GM21576 (cell line): ENCODE measurements around the gene BRD3.

Experiments used
- ATAC-seq: cut with Tn5 transposase; IDR thresholded peaks from one replicate; pipeline ENCODE4 v1.9.1; 2021; ENCODE audit warnings: mild to moderate bottlenecking, moderate library complexity; ENCODE audit not compliant: unreplicated experiment

Gene BRD3

DNA sequence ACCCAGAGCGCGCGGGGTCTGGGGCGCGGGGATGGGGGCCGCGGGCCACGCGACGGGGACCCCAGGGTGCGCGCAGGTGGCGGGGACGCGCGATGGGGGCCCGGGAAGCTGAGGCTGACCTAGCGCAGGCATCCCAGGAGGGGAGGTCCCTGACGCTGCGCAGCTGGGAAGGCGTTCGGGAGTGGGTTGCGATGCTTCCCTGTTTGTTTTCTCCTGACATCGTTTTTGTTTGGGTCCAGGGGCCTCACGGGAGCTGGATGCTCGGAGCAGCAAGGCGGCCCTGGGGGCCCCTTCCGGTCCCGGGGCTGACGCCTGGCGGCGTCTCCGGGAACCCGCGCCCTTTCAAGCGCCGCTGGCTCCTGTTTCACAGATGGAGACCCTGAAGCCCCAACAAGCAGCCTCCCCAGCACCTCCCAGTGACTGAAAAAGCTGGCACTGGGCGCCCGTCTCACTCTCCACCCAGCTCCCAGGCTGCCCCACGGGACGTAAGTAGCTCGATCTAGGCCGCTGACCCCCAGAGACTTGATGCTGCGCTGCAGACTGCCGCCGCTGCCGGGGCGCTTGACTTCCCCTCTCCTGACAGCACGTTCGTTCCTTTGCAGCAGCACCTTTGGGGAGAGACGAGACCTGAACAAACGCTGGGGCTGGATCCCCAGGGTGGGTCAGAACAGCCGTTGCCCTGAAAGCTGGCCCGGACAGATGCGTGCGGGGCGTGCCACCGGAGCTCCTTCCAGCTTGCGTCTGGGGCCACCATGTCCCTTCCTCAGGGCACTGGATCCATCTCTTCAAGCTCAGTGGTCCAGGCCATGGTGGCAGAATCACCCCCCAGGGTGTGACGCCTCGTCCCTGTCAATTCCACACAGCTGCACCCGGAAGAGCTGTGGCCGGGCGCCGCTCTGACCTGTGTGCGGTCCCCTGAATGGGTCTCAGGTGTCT is 42.0 kb downstream of the BRD3 start:
- peak; percentile 29 for ATAC-seq

- ATAC-seq: peak; percentile 81
These were observed 42.8 kb downstream of the BRD3 start, which contains the start of gene BRD3OS for GRCh38 chr9:134024828-134025605. BRD3OS (plus strand) TSS chr9:134025481; CDS start chr9:134026748, 1,267 bp downstream.

GRCh38 chr9:134024214-134024792 is 43.5 kb downstream of the BRD3 start:
- ATAC-seq: no peak

DNA sequence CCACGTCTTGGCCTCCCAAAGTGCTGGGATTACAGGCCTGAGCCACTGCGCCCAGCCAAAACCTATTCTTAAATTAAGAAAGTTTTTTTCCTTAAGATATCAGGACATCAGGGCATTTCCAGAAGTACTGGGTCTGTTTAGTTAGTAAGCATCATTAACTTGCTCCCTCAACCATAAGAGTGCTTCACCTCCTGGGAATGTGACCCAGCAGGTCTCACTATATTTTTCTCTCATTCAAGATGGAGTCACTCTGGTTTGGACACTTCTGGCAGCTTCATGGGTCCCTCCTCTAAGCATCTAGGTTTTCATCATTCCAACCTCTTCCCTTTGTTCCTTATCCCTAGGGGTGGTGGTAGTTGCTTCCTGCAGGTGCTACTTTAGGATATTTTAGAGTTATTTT is 52.9 kb downstream of the BRD3 start:
- no peak for ATAC-seq

- no peak for ATAC-seq
These were observed 56.4 kb downstream of the BRD3 start for GRCh38 chr9:134011401-134011800.

DNA sequence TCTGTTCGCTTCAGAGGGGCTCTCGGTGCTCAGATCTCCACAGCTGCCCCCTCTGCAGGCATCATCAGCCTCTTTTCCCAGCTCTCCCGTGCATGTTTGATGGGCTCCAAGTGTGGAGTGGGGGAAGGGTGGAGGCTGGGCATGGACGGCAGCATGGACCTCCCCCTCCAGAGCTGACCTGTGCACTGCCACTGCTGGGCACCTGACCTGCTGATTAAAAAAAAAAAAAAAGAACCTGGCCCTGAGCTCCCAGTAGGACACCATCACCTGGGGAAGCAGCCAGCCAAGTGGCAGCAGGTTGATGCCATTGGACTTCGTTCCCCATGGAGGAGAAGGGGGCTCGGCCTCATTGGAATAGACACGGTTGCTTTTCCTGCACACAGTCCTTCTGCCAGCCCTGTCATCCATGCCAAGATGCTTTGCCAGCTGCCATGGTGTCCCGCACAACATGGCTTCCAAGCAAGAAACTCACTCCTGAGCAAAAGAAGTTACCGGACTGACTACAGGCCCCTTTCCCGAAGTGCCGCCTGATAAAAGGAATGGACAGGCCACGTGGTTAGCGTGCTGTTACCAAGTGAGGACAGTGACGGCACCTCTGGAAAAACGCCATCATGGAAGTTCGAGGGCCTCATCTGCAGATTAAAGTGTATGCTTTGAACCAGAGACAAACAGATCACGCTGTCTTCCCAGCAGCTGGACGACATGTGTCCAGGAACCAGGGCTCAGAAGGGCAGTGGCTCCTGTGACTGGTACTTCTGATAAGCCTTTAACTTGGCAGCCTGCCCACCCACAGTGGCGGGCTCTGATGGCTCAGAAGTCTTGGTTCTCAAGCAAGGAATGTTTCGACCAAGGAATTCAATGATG is 57.3 kb downstream of the BRD3 start:
- no peak for ATAC-seq

GRCh38 chr9:134007571-134007970 is 60.3 kb downstream of the BRD3 start:
- no peak for ATAC-seq

DNA sequence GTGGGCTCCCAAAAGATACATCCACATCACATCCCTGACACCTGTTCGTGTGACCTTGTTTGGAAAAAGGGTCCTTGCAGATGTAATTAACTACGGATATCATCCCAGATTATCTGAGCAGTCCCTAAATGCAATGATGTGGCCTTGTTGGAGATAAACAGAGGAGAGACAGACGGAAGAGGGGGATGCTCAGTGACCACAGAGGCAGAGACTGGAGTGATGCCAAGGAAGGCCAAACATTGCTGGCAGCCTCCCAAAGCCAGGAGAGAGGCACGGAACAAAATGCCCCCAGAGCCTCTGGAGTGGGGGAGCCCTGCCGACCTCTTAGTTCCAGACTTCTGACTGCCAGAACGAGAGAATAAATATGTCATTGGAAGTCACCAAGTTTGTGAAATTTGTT is 60.7 kb downstream of the BRD3 start:
- ATAC-seq: no peak

GRCh38 chr9:134005381-134005780 is 62.4 kb downstream of the BRD3 start:
- ATAC-seq: no peak

GRCh38 chr9:134004881-134005280 is 62.9 kb downstream of the BRD3 start:
- ATAC-seq: no peak

DNA sequence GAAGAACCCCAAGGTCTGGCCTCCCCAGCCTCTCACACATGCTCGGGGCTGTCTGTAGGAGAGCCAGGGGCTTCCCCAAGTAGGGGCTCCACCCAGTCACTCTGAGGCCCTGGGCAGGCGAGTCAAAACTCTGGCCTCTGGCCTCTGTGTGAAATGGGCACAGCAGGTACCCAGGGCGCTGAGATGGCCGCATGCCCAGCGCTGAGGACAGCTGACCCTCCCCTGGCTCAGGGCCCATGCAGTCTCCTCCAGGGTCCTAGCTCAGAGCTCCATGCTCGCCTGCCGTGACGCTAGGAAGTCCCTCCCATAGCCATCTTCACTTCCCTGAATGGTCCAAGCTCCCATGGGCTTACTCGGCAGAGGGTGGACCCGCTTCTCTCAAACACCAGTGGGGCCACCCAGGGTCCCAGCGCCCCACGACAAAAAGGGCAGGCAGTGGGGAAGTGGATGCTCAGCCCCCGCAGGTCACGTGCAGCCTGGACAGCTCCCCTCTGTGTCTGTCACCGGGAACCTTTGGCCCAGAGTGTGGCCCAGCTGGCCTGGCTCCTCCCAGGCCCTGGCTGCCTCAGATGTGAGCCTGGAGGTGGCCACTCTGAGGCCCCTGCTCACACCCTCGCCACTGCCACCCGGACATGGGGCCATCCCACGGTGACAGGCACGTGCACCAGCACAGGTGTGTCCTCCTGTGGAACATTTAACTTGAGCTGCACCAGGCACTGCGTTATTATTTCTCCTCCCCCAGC is 63.5 kb downstream of the BRD3 start:
- ATAC-seq: no peak

GRCh38 chr9:134003237-134003636 is 64.6 kb downstream of the BRD3 start:
- ATAC-seq: no peak

DNA sequence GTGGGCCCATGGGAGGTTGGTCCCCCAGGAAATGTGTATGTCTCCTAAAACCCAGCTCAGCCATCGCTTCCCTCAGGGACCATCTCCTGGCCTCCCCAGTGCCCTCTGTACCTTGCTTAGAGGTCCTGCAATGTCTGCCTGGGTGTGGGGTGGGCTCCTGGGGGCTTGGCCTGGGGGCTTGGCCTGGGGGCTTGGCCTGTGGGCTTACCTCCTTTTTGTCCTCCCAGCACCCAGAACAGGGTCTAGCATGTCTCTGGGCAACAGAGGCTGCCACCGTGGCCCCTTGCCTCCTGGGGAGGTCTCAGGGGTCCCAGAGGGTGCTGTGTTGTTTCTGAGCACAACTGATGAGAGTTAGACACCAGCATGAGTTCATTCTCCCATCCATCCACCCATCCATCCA is 65.0 kb downstream of the BRD3 start:
- no peak for ATAC-seq

GRCh38 chr9:133999851-134000265 is 68.0 kb downstream of the BRD3 start:
- ATAC-seq: no peak

- ATAC-seq: no peak
These were observed 68.8 kb downstream of the BRD3 start for GRCh38 chr9:133998915-133999595.

DNA sequence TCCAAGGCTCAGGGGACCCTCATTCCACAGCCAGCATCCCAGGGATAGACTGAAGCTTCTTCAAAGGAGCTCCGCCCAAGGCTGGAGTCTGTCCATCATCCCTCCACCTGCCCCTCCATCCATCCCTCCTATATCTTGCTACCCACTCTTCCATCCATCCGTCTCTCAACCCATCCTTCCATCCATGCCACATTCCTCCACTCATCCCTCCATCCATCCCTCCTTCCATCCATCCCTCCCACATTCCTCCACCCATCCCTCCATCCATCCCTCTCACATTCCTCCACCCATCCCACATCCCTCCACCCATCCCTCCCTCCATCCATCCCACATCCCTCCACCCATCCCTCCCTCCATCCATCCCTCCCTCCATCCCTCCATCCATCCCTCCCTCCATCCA is 70.2 kb downstream of the BRD3 start:
- ATAC-seq: no peak

GRCh38 chr9:133996531-133997520 is 71.0 kb downstream of the BRD3 start:
- no peak for ATAC-seq
